Mesothelial cell of epicardium (in vitro differentiated cells): ENCODE measurements around the gene PI3. TPM values are rescaled to one million over a fixed set of nuclear protein-coding genes. Genes with fewer than 3 reads are reported as not detected.

ENCODE experiments used
- DNase-seq, 2 experiments: peaks; one replicate each; pipeline ENCODE4 v3.0.0; 2021; ENCODE audit warnings: low spot score in 2 of 2; ENCODE audit not compliant: unreplicated experiment in 2 of 2
- H3K27ac Mint-ChIP-seq: 2 replicates; pipeline ENCODE4 v1.8.0; 2021; ENCODE audit warnings: mixed read lengths
- H3K27me3 Mint-ChIP-seq: 2 replicates; pipeline ENCODE4 v1.8.0; 2021; ENCODE audit warnings: low read depth, mixed read lengths
- H3K36me3 Mint-ChIP-seq: 2 replicates; pipeline ENCODE4 v1.8.0; 2021; ENCODE audit warnings: mixed read lengths
- H3K4me1 Mint-ChIP-seq: 2 replicates; pipeline ENCODE4 v1.8.0; 2021; ENCODE audit warnings: mixed read lengths
- H3K4me3 Mint-ChIP-seq: 2 replicates; pipeline ENCODE4 v1.8.0; 2021; ENCODE audit warnings: mild to moderate bottlenecking, moderate library complexity, mixed read lengths
- H3K9me3 Mint-ChIP-seq: 2 replicates; pipeline ENCODE4 v1.8.0; 2021; ENCODE audit warnings: mixed read lengths
- CTCF ChIP-seq: fragments of 200-600 bp; sonication (generic); IDR thresholded peaks from one replicate; pipeline ENCODE4 v1.5.0; 2021; ENCODE audit warnings: antibody characterized with exemption; ENCODE audit not compliant: unreplicated experiment
- total RNA-seq: library from RNA; stranded (reverse); gene quantifications from 3 replicates; pipeline ENCODE4 v1.2.1, GENCODE V29; 2021

The PI3 gene
- total RNA-seq, 1 donor from 2014 or later = not detected

DNA sequence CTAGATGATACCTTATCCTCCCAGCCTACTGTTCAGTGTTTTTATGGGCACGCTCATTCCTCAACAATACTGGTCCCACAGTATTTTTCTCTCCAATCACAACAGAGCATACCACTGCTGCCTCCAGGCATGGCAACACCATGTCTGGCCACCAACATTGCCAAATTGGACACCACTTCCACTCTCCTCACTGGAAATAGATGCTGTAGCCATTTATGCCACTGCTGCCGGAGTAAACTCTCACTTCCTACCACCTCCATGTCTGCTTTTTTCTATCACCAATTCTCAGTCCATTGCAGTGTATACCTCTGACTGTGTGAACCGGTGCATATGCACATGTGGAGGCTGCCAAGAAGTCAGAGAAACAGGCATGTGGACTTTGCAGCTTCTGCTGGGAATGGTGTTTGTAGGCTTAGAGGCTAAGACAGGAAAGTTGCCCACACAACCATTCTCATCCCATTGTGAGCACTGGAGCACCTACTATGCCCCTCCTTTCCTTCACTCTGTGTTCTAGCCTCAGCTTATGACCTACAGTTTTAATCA is 14.4 kb downstream of the PI3 start:
- Mint-ChIP-seq H3K27me3 (peaks cover 30% of the 10 kb centered on the region), H3K4me3 (no peak overlapping the region), H3K36me3 (no peaks in the 10 kb centered on the region), H3K27ac (no peak overlapping the region), H3K4me1 (no peaks in the 10 kb centered on the region), H3K9me3 (no peaks in the 10 kb centered on the region)
- DNase-seq = no peak
- TF ChIP-seq CTCF = no peak

DNA sequence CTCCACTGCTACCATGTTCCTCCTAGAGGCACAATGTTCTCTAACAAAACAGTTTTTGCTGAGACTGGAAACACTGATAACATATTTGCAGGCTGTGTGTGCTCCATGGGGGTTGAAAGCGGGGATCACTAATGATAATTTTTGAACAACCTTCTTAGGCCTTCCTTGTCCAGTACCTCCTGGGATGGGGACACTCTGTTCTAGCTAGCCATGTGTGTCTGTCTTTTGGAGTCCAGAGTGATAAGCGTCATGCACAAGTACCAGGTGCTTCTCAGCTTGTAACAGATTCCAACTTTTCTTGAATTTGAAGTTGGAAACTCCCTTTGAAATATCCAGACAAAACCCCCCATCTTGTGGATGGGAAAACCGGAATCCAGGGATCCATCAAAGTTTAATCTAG is 15.2 kb downstream of the PI3 start:
- H3K9me3 Mint-ChIP-seq = peaks cover 3% of the 10 kb centered on the region
- TF ChIP-seq CTCF = no peak
- no peaks in the 10 kb centered on the region for H3K4me1 Mint-ChIP-seq
- no peak for DNase-seq
- H3K4me3 Mint-ChIP-seq = no peak overlapping the region
- H3K36me3 Mint-ChIP-seq = no peaks in the 10 kb centered on the region
- H3K27me3 Mint-ChIP-seq = peaks cover 28% of the 10 kb centered on the region
- H3K27ac Mint-ChIP-seq = no peak overlapping the region

- no peaks in the 10 kb centered on the region for H3K36me3 Mint-ChIP-seq
- H3K4me1 Mint-ChIP-seq = no peaks in the 10 kb centered on the region
- peaks cover 3% of the 10 kb centered on the region for H3K9me3 Mint-ChIP-seq
- H3K27me3 Mint-ChIP-seq = peaks cover 24% of the 10 kb centered on the region
- DNase-seq = no peak
- H3K4me3 Mint-ChIP-seq = no peak overlapping the region
- no peak overlapping the region for H3K27ac Mint-ChIP-seq
- TF ChIP-seq CTCF = no peak
Measured at GRCh38 chr20:45191926-45192325, 17.2 kb downstream of the PI3 start.

DNA sequence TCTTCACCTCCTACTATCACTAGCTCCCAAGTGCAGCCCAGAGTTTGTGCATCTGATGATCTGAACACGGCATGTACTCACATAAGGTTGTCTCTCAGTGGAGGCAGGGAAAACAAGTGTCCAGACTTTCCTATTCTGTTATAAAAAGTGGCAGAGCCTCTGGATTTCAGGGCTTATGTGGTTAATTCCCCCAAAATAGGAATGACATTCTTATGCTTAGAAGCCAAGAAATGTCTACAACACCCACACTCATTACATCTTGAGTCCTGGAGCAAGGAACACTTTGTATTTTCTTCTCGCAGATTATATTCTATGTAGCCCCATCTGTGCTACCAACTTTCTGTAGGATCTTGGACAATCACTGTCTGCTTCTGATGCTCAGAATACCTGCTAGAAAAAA is 18.6 kb downstream of the PI3 start:
- H3K9me3 Mint-ChIP-seq = peaks cover 3% of the 10 kb centered on the region
- H3K36me3 Mint-ChIP-seq = no peaks in the 10 kb centered on the region
- DNase-seq = no peak
- H3K27ac Mint-ChIP-seq = no peak overlapping the region
- TF ChIP-seq CTCF = no peak
- H3K27me3 Mint-ChIP-seq = peaks cover 24% of the 10 kb centered on the region
- H3K4me3 Mint-ChIP-seq = no peak overlapping the region
- H3K4me1 Mint-ChIP-seq = no peaks in the 10 kb centered on the region

DNA sequence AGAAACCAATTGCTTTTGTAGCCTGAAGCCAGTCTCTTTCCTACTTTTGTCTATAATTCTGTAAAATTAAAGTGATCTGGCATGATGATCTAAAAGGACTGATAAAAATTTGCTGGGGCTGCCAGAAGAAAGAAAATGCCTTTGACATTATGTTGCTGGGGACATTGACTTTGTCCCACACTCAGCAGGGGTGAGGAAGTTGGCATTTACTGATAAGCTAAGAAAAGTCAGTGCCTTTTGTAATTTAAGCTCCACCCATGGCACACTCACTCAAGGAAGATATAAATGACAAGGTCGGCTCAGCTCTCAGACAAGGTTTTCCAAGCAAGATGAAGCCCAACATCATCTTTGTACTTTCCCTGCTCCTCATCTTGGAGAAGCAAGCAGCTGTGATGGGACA is 32.0 kb downstream of the PI3 start, which contains the start of gene SEMG1:
SEMG1 (plus strand) TSS at position 309 of the 400 bp plus-strand sequence; CDS start at position 330, 21 bp downstream.
- no peak within 1 kb of the TSS for H3K27ac Mint-ChIP-seq
- H3K4me3 Mint-ChIP-seq = no peak within 1 kb of the TSS
- no peak for TF ChIP-seq CTCF
- peaks cover 6% of the 10 kb centered on the region for H3K9me3 Mint-ChIP-seq
- H3K27me3 Mint-ChIP-seq = peaks cover 54% of the 10 kb centered on the region
- no peaks in the 10 kb centered on the region for H3K4me1 Mint-ChIP-seq
- H3K36me3 Mint-ChIP-seq = no peaks in the 10 kb centered on the region
- DNase-seq = no peak

GRCh38 chr20:45209924-45210323 is 35.2 kb downstream of the PI3 start:
- no peak for DNase-seq
- no peak overlapping the region for H3K27ac Mint-ChIP-seq
- H3K4me3 Mint-ChIP-seq = no peak overlapping the region
- no peaks in the 10 kb centered on the region for H3K9me3 Mint-ChIP-seq
- TF ChIP-seq CTCF = no peak
- H3K27me3 Mint-ChIP-seq = peaks cover 61% of the 10 kb centered on the region
- no peaks in the 10 kb centered on the region for H3K4me1 Mint-ChIP-seq
- no peaks in the 10 kb centered on the region for H3K36me3 Mint-ChIP-seq
